HG03196 (cell line): Measurements from ENCODE around the gene DGKH.
"Not testable (repeated sequence)": the region's sequence is repeated elsewhere in the genome, so short reads cannot be mapped to it uniquely, and the experiment has no call there.

ENCODE experiments used
- ATAC-seq: cut with Tn5 transposase; IDR thresholded peaks from one replicate; pipeline ENCODE4 v1.9.1; 2021; ENCODE audit not compliant: unreplicated experiment

Gene DGKH

GRCh38 chr13:42068886-42069285, 20.4 kb downstream of the DGKH start:
- no peak for ATAC-seq

- ATAC-seq = not testable (repeated sequence)
Measured at GRCh38 chr13:42070599-42070998, 22.2 kb downstream of the DGKH start.

- not testable (repeated sequence) for ATAC-seq
Measured at GRCh38 chr13:42071179-42071578, 22.7 kb downstream of the DGKH start.

- no peak for ATAC-seq
Measured at GRCh38 chr13:42071672-42072419, 23.4 kb downstream of the DGKH start.

- no peak for ATAC-seq
Measured at GRCh38 chr13:42073683-42074082, 25.2 kb downstream of the DGKH start.

- ATAC-seq = no peak
Measured at GRCh38 chr13:42075517-42075916, 27.1 kb downstream of the DGKH start.

- ATAC-seq = no peak
Measured at GRCh38 chr13:42076309-42076713, 27.9 kb downstream of the DGKH start.

GRCh38 chr13:42078128-42078808, 29.8 kb downstream of the DGKH start:
- ATAC-seq = no peak

GRCh38 chr13:42083138-42083770, 34.8 kb downstream of the DGKH start:
- ATAC-seq = no peak

- ATAC-seq = no peak
Measured at GRCh38 chr13:42084722-42085121, 36.3 kb downstream of the DGKH start.

- no peak for ATAC-seq
Measured at GRCh38 chr13:42086582-42086981, 38.1 kb downstream of the DGKH start.

- ATAC-seq = no peak
Measured at GRCh38 chr13:42094516-42095040, 46.1 kb downstream of the DGKH start.

- ATAC-seq = not testable (repeated sequence)
Measured at GRCh38 chr13:42096222-42096621, 47.8 kb downstream of the DGKH start.

- no peak for ATAC-seq
Measured at GRCh38 chr13:42099962-42100675, 51.7 kb downstream of the DGKH start.

GRCh38 chr13:42100960-42101359, 52.5 kb downstream of the DGKH start:
- no peak for ATAC-seq

GRCh38 chr13:42101821-42102585, 53.6 kb downstream of the DGKH start:
- no peak for ATAC-seq

- ATAC-seq = no peak
Measured at GRCh38 chr13:42102961-42103865, 54.8 kb downstream of the DGKH start.

GRCh38 chr13:42106998-42107397, 58.5 kb downstream of the DGKH start:
- no peak for ATAC-seq

- ATAC-seq = no peak
Measured at GRCh38 chr13:42107421-42107820, 59.0 kb downstream of the DGKH start.
